Liver (tissue), 9 donors: ENCODE data around the gene KCNQ1. TPM values are rescaled to one million over a fixed set of nuclear protein-coding genes. Genes with fewer than 3 reads are reported as not detected.

Experiments
- DNase-seq: peaks from one replicate; pipeline ENCODE4 v3.0.0-alpha.2; 2017; ENCODE audit warnings: low spot score
- H3K27ac ChIP-seq, 2 donors: one replicate each; pipeline ENCODE4 v1.7.0; 2013; ENCODE audit warnings: inconsistent platforms in 2 of 2, low read length in 2 of 2, control low read depth in 1 of 2, low read depth in 1 of 2, mild to moderate bottlenecking in 1 of 2
- H3K27me3 ChIP-seq, 4 donors: one replicate each; pipeline versions ENCODE4 v1.6.1 to v1.7.0; 2013; ENCODE audit warnings: low read length in 3 of 4, inconsistent platforms in 1 of 4, mild to moderate bottlenecking in 1 of 4, moderate library complexity in 1 of 4; ENCODE audit not compliant: control insufficient read depth in 4 of 4, insufficient read depth in 4 of 4
- H3K36me3 ChIP-seq, 4 donors: one replicate each; pipeline versions ENCODE4 v1.6.1 to v1.7.0; 2013; ENCODE audit warnings: low read length in 3 of 4, mild to moderate bottlenecking in 3 of 4, low read depth in 1 of 4, moderate library complexity in 1 of 4; ENCODE audit not compliant: control insufficient read depth in 4 of 4, insufficient read depth in 3 of 4
- H3K4me1 ChIP-seq, 4 donors: one replicate each; pipeline versions ENCODE4 v1.6.1 to v1.7.0; 2013; ENCODE audit warnings: low read length in 3 of 4, mild to moderate bottlenecking in 3 of 4, moderate library complexity in 1 of 4; ENCODE audit not compliant: control insufficient read depth in 4 of 4, insufficient read depth in 4 of 4
- H3K4me3 ChIP-seq, 3 donors: one replicate each; pipeline versions ENCODE4 v1.6.1 to v1.7.0; 2013; ENCODE audit warnings: low read length in 3 of 3, control low read depth in 1 of 3, low read depth in 1 of 3, mild to moderate bottlenecking in 1 of 3
- H3K9ac ChIP-seq, 2 donors: one replicate each; pipeline ENCODE4 v1.7.0; 2013; ENCODE audit warnings: low read length in 2 of 2, mild to moderate bottlenecking in 2 of 2, moderate library complexity in 2 of 2, control low read depth in 1 of 2, low read depth in 1 of 2
- H3K9me3 ChIP-seq, 4 donors: one replicate each; pipeline versions ENCODE4 v1.6.1 to v1.7.0; 2013; ENCODE audit warnings: low read length in 3 of 4; ENCODE audit not compliant: control insufficient read depth in 4 of 4
- EGR1 ChIP-seq, 2 donors: IDR thresholded peaks; 2 replicates each; pipeline ENCODE4 v1.6.1; 2016 to 2018; ENCODE audit warnings: antibody characterized with exemption in 2 of 2, low read depth in 2 of 2
- FOXA1 ChIP-seq: IDR thresholded peaks from 2 replicates; pipeline ENCODE4 v1.6.1; 2016; ENCODE audit warnings: antibody characterized with exemption
- FOXA2 ChIP-seq: IDR thresholded peaks from 2 replicates; pipeline ENCODE4 v1.6.1; 2016; ENCODE audit warnings: antibody characterized with exemption
- GABPA ChIP-seq, 2 donors: IDR thresholded peaks in 1 of 2; conservative IDR thresholded peaks in 1 of 2; 2 replicates each; pipeline ENCODE4 v1.6.1; 2016; ENCODE audit warnings: antibody characterized with exemption in 2 of 2, mild to moderate bottlenecking in 1 of 2, moderate library complexity in 1 of 2
- HNF4A ChIP-seq, 2 donors: conservative IDR thresholded peaks; 2 replicates each; pipeline ENCODE4 v1.6.1; 2016; ENCODE audit warnings: antibody characterized with exemption in 2 of 2, mild to moderate bottlenecking in 2 of 2
- HNF4G ChIP-seq: IDR thresholded peaks from 2 replicates; pipeline ENCODE4 v1.6.1; 2016; ENCODE audit warnings: antibody characterized with exemption
- JUND ChIP-seq, 2 donors: IDR thresholded peaks; 2 replicates each; pipeline ENCODE4 v1.6.1; 2016; ENCODE audit warnings: antibody characterized with exemption in 2 of 2
- MAX ChIP-seq: IDR thresholded peaks from 2 replicates; pipeline ENCODE4 v1.6.1; 2016; ENCODE audit warnings: antibody characterized with exemption
- NR2F2 ChIP-seq: IDR thresholded peaks from 2 replicates; pipeline ENCODE4 v1.6.1; 2016; ENCODE audit warnings: antibody characterized with exemption
- RAD21 ChIP-seq, 2 donors: IDR thresholded peaks; 2 replicates each; pipeline ENCODE4 v1.6.1; 2016; ENCODE audit warnings: antibody characterized with exemption in 2 of 2, mild to moderate bottlenecking in 2 of 2
- RXRA ChIP-seq, 2 donors: IDR thresholded peaks; 2 replicates each; pipeline ENCODE4 v1.6.1; 2017 to 2018; ENCODE audit warnings: antibody characterized with exemption in 2 of 2, mild to moderate bottlenecking in 1 of 2
- SP1 ChIP-seq: IDR thresholded peaks from 2 replicates; pipeline ENCODE4 v1.6.1; 2018; ENCODE audit warnings: antibody characterized with exemption, mild to moderate bottlenecking
- TAF1 ChIP-seq: conservative IDR thresholded peaks from 2 replicates; pipeline ENCODE4 v1.6.1; 2016; ENCODE audit warnings: antibody characterized with exemption, mild to moderate bottlenecking
- whole genome bisulfite sequencing: extraction: QIAGEN DNeasy Blood & Tissue Kit; methylation state at CpG from one replicate; pipeline ENCODE4 v1.1.7; 2013; 5-methylcytosine and 5-hydroxymethylcytosine counted together
- polyA plus RNA-seq, 2 donors: library from polyadenylated mRNA; stranded (reverse) in 1 of 2; unstranded in 1 of 2; fragments of 200-250 nt in 1 of 2; fragments of >200 nt in 1 of 2; fragmentation: Nextera tagmentation in 1 of 2; extraction: Ambion mirVana in 1 of 2; gene quantifications; one replicate each; pipeline versions ENCODE4 v1.2.1 to v1.2.3, GENCODE V29; 2013 to 2015
- total RNA-seq, 2 donors: library from RNA; depleted of rRNA; stranded (reverse); fragments of >200 nt; gene quantifications; one replicate each; pipeline ENCODE4 v1.2.3, GENCODE V29; 2014
- TF ChIP-seq, protein P1 (sequence below): IDR thresholded peaks from 2 replicates; pipeline ENCODE4 v1.6.1; 2016; ENCODE audit warnings: antibody characterized with exemption, mild to moderate bottlenecking
- TF ChIP-seq, protein P2 (sequence below): IDR thresholded peaks from 2 replicates; pipeline ENCODE4 v1.6.1; 2016; ENCODE audit warnings: antibody characterized with exemption
- TF ChIP-seq, protein P3 (sequence below): IDR thresholded peaks from 2 replicates; pipeline ENCODE4 v1.6.1; 2016; ENCODE audit warnings: antibody characterized with exemption
- donor health status: healthy.
- donor health status: healthy.
- donor health status: healthy.
- donor health status: healthy.
- donor health status: healthy.

The KCNQ1 gene
- total and polyA plus RNA-seq, 4 donors = 0.31 to 2.2 (median 1.5) TPM

- Histone ChIP-seq H3K4me3 (peak overlapping the region in 1 of 3 donors; percentile 21), H3K36me3 (no peaks in the 10 kb centered on the region), H3K27me3 (no peaks in the 10 kb centered on the region), H3K4me1 (no peaks in the 10 kb centered on the region), H3K9ac (no peak overlapping the region), H3K9me3 (peaks cover 6 to 25% (median 21%) of the 10 kb centered on the region in 4 donors), H3K27ac (no peak overlapping the region)
- no peak for DNase-seq
- WGBS = 67% methylated on average over 6 of the region's 6 CpGs
- TF ChIP-seq RAD21 (IDR thresholded peaks at IDR 0.05) (no peak), TAF1 (no peak), HNF4A (conservative IDR thresholded peaks at IDR 0.05) (no peak), NR2F2 (no peak), RXRA (IDR thresholded peaks at IDR 0.05) (no peak), HNF4G (no peak), FOXA2 (no peak), JUND (IDR thresholded peaks at IDR 0.05) (no peak), FOXA1 (no peak), MAX (no peak)
- TF ChIP-seq, protein P1, sequence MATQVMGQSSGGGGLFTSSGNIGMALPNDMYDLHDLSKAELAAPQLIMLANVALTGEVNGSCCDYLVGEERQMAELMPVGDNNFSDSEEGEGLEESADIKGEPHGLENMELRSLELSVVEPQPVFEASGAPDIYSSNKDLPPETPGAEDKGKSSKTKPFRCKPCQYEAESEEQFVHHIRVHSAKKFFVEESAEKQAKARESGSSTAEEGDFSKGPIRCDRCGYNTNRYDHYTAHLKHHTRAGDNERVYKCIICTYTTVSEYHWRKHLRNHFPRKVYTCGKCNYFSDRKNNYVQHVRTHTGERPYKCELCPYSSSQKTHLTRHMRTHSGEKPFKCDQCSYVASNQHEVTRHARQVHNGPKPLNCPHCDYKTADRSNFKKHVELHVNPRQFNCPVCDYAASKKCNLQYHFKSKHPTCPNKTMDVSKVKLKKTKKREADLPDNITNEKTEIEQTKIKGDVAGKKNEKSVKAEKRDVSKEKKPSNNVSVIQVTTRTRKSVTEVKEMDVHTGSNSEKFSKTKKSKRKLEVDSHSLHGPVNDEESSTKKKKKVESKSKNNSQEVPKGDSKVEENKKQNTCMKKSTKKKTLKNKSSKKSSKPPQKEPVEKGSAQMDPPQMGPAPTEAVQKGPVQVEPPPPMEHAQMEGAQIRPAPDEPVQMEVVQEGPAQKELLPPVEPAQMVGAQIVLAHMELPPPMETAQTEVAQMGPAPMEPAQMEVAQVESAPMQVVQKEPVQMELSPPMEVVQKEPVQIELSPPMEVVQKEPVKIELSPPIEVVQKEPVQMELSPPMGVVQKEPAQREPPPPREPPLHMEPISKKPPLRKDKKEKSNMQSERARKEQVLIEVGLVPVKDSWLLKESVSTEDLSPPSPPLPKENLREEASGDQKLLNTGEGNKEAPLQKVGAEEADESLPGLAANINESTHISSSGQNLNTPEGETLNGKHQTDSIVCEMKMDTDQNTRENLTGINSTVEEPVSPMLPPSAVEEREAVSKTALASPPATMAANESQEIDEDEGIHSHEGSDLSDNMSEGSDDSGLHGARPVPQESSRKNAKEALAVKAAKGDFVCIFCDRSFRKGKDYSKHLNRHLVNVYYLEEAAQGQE = no peak
- TF ChIP-seq, protein P2, sequence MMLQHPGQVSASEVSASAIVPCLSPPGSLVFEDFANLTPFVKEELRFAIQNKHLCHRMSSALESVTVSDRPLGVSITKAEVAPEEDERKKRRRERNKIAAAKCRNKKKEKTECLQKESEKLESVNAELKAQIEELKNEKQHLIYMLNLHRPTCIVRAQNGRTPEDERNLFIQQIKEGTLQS = no peak
- TF ChIP-seq, protein P3, sequence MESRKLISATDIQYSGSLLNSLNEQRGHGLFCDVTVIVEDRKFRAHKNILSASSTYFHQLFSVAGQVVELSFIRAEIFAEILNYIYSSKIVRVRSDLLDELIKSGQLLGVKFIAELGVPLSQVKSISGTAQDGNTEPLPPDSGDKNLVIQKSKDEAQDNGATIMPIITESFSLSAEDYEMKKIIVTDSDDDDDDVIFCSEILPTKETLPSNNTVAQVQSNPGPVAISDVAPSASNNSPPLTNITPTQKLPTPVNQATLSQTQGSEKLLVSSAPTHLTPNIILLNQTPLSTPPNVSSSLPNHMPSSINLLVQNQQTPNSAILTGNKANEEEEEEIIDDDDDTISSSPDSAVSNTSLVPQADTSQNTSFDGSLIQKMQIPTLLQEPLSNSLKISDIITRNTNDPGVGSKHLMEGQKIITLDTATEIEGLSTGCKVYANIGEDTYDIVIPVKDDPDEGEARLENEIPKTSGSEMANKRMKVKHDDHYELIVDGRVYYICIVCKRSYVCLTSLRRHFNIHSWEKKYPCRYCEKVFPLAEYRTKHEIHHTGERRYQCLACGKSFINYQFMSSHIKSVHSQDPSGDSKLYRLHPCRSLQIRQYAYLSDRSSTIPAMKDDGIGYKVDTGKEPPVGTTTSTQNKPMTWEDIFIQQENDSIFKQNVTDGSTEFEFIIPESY = no peak
These were observed 211.2 kb downstream of the KCNQ1 start for GRCh38 chr11:2655834-2656622.

GRCh38 chr11:2656859-2657258 lies 212.1 kb downstream of the KCNQ1 start:
- Histone ChIP-seq H3K4me1 (no peaks in the 10 kb centered on the region), H3K36me3 (no peaks in the 10 kb centered on the region), H3K9me3 (peaks cover 3 to 22% (median 19%) of the 10 kb centered on the region in 4 donors), H3K4me3 (no peak overlapping the region), H3K9ac (no peak overlapping the region), H3K27ac (no peak overlapping the region), H3K27me3 (no peaks in the 10 kb centered on the region)
- no peak for TF ChIP-seq SP1
- TF ChIP-seq, protein P1 = no peak
- TF ChIP-seq HNF4G = no peak
- no peak for TF ChIP-seq TAF1
- TF ChIP-seq FOXA2 = no peak
- no peak for TF ChIP-seq EGR1 (IDR thresholded peaks at IDR 0.05; ENCODE audit: low read depth in 2 of 2)
- TF ChIP-seq GABPA (IDR thresholded peaks at IDR 0.05 in 1 of 2, conservative IDR thresholded peaks at IDR 0.05 in 1 of 2) = no peak
- TF ChIP-seq, protein P3 = no peak
- no peak for TF ChIP-seq JUND (IDR thresholded peaks at IDR 0.05)
- no peak for DNase-seq
- WGBS = 86% methylated on average over 1 of the region's 1 CpG
